DOHH2 (cell line): ENCODE data around the gene PLCB2.

Source experiments
- H3F3A ChIP-seq: fragments of 200-600 bp; sonication (generic), shearing (Covaris generic); 2 replicates; pipeline ENCODE4 v1.6.0; 2016; ENCODE audit warnings: antibody characterized with exemption, mild to moderate bottlenecking; ENCODE audit not compliant: control insufficient read depth, insufficient read depth
- H3K27ac ChIP-seq: fragments of 200-600 bp; sonication (generic); 2 replicates; pipeline ENCODE4 v1.5.1; 2014; ENCODE audit warnings: low read depth, mild to moderate bottlenecking, low read length, moderate library complexity
- H3K27me3 ChIP-seq: fragments of 200-600 bp; sonication (generic); 2 replicates; pipeline ENCODE4 v1.6.1; 2014; ENCODE audit warnings: mild to moderate bottlenecking, low read length, mixed read lengths; ENCODE audit not compliant: control insufficient read depth
- H3K36me3 ChIP-seq: fragments of 200-600 bp; sonication (generic); 2 replicates; pipeline ENCODE4 v1.6.1; 2014; ENCODE audit warnings: mild to moderate bottlenecking, low read length, moderate library complexity, mixed read lengths; ENCODE audit not compliant: control insufficient read depth
- H3K4me1 ChIP-seq: fragments of 200-600 bp; sonication (generic); 2 replicates; pipeline ENCODE4 v1.6.1; 2014; ENCODE audit warnings: mild to moderate bottlenecking, low read length, mixed read lengths; ENCODE audit not compliant: control insufficient read depth
- H3K4me2 ChIP-seq: fragments of 200-600 bp; sonication (generic); 2 replicates; pipeline ENCODE4 v1.6.0; 2014; ENCODE audit warnings: mild to moderate bottlenecking, low read length, moderate library complexity
- H3K4me3 ChIP-seq: fragments of 200-600 bp; sonication (generic); 2 replicates; pipeline ENCODE4 v1.5.1; 2014; ENCODE audit warnings: mild to moderate bottlenecking, low read length, mixed read lengths
- H3K79me2 ChIP-seq: fragments of 200-600 bp; sonication (generic); 2 replicates; pipeline ENCODE4 v1.6.1; 2014; ENCODE audit warnings: mild to moderate bottlenecking, low read length, mixed read lengths; ENCODE audit not compliant: control insufficient read depth
- H3K9me2 ChIP-seq: fragments of 200-600 bp; sonication (generic); replicated peaks from 2 replicates; pipeline ENCODE4 v1.6.1; 2014; ENCODE audit warnings: mild to moderate bottlenecking, low read length, mixed read lengths; ENCODE audit not compliant: control insufficient read depth
- H3K9me3 ChIP-seq: fragments of 200-600 bp; sonication (generic); 2 replicates; pipeline ENCODE4 v1.6.1; 2014; ENCODE audit warnings: antibody characterized with exemption, low read length, mixed read lengths; ENCODE audit not compliant: control insufficient read depth, insufficient read depth
- H4K20me1 ChIP-seq: fragments of 200-600 bp; sonication (generic); 2 replicates; pipeline ENCODE4 v1.6.0; 2014; ENCODE audit warnings: low read depth, mild to moderate bottlenecking, antibody characterized with exemption, low read length, moderate library complexity; ENCODE audit not compliant: control insufficient read depth, insufficient read depth
- EZH2phosphoT487 ChIP-seq: fragments of 200-600 bp; sonication (generic); IDR thresholded peaks from 2 replicates; pipeline ENCODE4 v1.6.1; 2017; ENCODE audit warnings: borderline replicate concordance, mild to moderate bottlenecking, antibody characterized with exemption, low read length, moderate library complexity, mixed read lengths
- TF ChIP-seq, protein P1 (sequence below): fragments of 200-600 bp; sonication (generic); IDR thresholded peaks from one replicate; pipeline ENCODE4 v1.5.1; 2014; ENCODE audit warnings: antibody characterized with exemption, mild to moderate bottlenecking, low read depth, low read length; ENCODE audit not compliant: poor library complexity, severe bottlenecking

The PLCB2 gene

DNA sequence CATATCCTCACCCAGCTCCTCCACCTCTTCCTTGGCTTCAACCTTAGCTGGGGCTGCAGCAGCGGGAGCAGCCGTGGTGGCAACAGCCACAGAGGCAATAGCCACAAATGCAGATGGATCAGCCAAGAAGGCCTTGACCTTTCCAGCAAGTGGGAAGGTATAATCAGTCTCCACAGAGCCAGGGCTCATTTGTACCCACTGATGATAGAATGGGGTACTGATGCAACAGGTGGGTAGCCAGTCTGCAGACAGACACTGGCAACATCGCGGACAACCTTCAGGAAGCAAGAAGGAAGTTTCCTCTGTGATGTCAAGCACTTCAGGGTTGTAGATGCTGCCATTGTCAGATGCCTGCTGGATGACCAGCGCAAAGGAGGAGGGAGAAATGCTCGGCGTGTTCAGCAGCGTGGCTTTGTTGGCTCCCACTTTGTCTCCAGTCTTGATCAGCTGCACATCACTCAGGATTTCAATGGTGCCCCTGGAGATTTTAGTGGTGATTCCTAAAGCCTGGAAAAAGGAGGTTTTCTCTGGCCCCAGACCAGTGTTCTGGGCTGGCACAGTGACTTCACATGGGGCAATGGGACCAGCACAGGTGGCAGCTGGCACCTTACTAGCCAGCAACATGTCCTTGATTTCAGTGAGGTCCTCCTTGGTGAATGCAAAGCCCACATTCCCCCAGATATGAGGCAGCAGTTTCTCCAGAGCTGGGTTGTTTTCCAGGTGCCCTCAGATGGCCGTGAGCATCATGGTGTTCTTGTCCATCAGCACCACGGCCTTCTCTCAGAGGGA is 4.8 kb upstream of the PLCB2 start:
- Histone ChIP-seq H3F3A (no peaks in the 10 kb centered on the region), H3K36me3 (no peaks in the 10 kb centered on the region), H3K9me3 (no peaks in the 10 kb centered on the region), H3K4me1 (peaks cover 21% of the 10 kb centered on the region), H3K9me2 (no peaks in the 10 kb centered on the region), H3K79me2 (no peaks in the 10 kb centered on the region), H3K27me3 (peaks cover 55% of the 10 kb centered on the region), H3K4me2 (no peak overlapping the region), H3K27ac (no peak overlapping the region), H4K20me1 (no peaks in the 10 kb centered on the region), H3K4me3 (no peak overlapping the region)
- TF ChIP-seq, protein P1, sequence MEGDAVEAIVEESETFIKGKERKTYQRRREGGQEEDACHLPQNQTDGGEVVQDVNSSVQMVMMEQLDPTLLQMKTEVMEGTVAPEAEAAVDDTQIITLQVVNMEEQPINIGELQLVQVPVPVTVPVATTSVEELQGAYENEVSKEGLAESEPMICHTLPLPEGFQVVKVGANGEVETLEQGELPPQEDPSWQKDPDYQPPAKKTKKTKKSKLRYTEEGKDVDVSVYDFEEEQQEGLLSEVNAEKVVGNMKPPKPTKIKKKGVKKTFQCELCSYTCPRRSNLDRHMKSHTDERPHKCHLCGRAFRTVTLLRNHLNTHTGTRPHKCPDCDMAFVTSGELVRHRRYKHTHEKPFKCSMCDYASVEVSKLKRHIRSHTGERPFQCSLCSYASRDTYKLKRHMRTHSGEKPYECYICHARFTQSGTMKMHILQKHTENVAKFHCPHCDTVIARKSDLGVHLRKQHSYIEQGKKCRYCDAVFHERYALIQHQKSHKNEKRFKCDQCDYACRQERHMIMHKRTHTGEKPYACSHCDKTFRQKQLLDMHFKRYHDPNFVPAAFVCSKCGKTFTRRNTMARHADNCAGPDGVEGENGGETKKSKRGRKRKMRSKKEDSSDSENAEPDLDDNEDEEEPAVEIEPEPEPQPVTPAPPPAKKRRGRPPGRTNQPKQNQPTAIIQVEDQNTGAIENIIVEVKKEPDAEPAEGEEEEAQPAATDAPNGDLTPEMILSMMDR, result no peak
- TF ChIP-seq EZH2phosphoT487, result no peak

DNA sequence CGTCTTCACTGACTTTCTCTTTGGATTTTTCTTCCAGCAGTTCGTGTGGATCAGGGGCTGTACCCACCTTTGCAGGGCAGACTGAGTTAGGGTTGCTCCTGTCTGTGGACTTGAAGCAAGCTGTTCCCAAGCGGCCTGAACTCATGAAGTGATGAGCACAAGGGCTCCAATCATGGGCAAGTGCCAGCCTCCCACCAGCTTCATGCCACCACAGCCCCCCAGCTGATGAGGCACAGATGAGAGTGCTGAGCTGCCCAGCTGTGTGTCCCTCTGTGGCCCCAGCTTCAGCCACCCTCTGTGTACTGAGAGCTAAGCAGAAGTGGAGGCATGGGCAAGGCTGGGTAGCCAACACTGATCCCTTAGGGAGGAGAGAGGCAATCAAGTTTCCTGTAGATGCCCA is 3.3 kb upstream of the PLCB2 start:
- H3K4me2 ChIP-seq, result no peak overlapping the region
- H3K79me2 ChIP-seq, result no peaks in the 10 kb centered on the region
- H3K9me2 ChIP-seq, result no peaks in the 10 kb centered on the region
- no peak overlapping the region for H3K27ac ChIP-seq
- H3K27me3 ChIP-seq, result peaks cover 40% of the 10 kb centered on the region
- TF ChIP-seq, protein P1, result no peak
- no peak for TF ChIP-seq EZH2phosphoT487
- H4K20me1 ChIP-seq, result no peaks in the 10 kb centered on the region
- no peaks in the 10 kb centered on the region for H3K9me3 ChIP-seq
- no peaks in the 10 kb centered on the region for H3F3A ChIP-seq
- H3K4me1 ChIP-seq, result peaks cover 32% of the 10 kb centered on the region
- H3K36me3 ChIP-seq, result no peaks in the 10 kb centered on the region
- H3K4me3 ChIP-seq, result no peak overlapping the region

DNA sequence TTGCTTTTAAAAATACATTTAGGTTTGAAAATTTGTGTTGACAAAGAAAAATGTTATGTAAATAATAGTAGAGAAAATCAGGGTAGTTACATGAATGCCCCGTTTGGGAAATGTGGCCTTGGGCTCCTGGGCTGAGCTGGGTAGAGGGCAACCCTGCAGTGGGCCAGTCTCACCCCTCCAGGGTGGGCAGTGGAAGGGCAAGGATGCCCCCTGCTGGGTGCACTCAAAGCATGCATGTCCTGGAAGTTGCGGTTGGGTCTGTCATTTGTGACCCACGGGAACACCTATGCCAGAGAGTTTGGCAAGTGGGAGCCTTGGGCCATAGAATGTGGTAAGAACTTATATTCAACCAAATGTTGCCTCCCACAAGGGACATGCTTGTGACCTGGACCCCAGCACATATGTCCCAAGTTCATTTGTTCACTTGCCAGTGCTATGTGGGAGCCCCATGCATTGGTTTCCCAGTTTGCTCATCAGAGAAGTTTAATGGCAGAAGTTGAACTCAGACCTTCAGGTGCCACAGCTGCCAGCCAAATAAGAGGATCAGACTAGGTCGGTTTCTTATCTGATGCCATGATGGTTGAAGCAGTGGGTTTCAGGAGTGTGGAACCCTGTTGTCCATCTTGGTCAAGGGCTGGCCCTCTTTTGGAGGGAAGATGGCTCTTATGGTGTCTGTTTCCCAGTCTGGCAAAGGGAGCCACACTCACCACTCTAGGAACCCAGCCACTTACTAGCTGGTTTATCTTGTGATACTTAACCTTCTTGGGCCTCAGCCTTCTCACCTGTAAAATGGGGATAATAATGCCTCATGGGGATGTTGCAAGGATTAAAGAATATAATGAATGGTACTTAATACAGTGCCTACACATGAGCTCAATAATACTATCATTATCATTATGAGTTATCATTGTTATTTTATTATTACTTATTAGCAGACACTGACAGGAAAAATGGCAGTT is 2.5 kb upstream of the PLCB2 start:
- H3K4me3 ChIP-seq, result no peak overlapping the region
- H3K9me2 ChIP-seq, result no peaks in the 10 kb centered on the region
- no peaks in the 10 kb centered on the region for H3K36me3 ChIP-seq
- peaks cover 32% of the 10 kb centered on the region for H3K4me1 ChIP-seq
- H3K9me3 ChIP-seq, result no peaks in the 10 kb centered on the region
- H3K79me2 ChIP-seq, result no peaks in the 10 kb centered on the region
- H3K4me2 ChIP-seq, result no peak overlapping the region
- H4K20me1 ChIP-seq, result no peaks in the 10 kb centered on the region
- H3F3A ChIP-seq, result no peaks in the 10 kb centered on the region
- peaks cover 33% of the 10 kb centered on the region for H3K27me3 ChIP-seq
- no peak for TF ChIP-seq EZH2phosphoT487
- TF ChIP-seq, protein P1, result peak; percentile 82
- no peak overlapping the region for H3K27ac ChIP-seq
